NCI-H1092 treated with DMSO at 0.1 percent for 48 hours (cell line): Measurements from ENCODE around the gene AKAP5.

ENCODE experiments used
- DNase-seq: peaks from one replicate; lab custom pipeline; 2025; lab: John Stamatoyannopoulos, UW

AKAP5 gene

DNA sequence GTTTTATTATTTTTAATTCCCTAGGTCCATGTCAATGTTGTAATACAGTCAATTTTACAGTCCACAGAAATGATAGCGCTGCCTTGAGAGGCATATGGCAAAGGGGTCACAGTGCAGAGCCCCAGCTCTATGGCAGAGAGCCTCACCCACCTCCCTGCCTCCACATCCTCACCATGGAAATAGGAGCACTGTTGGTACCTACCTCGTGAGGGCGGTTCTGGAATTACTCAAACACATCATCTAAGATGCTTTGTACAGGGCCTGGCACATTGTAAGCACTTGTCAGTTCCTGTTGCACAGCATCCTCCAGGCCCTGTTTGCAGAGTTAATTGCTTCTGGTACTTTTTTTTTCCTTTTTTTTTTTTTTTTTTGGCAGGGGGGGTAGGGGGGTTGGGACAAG lies 4.1 kb upstream of the AKAP5 start:
- DNase-seq = no peak

DNA sequence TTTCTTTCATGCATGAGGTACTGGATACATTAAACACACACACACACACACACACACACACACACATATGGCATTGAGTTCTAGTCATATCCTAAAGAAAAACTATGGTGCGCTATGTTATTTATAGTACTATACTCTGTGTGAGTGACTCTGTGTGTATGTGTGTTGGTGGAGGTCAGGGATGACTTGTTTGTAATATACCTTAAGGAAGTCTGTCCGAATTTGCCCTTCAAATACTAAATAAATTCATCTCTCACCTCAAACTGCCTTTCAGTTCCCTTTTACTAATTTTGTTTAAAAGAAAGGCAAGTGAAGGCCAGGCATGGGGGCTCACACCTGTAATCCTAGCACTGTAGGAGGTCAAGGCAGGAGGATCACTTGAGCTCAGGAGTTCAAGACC lies 2.1 kb upstream of the AKAP5 start:
- DNase-seq = no peak

DNA sequence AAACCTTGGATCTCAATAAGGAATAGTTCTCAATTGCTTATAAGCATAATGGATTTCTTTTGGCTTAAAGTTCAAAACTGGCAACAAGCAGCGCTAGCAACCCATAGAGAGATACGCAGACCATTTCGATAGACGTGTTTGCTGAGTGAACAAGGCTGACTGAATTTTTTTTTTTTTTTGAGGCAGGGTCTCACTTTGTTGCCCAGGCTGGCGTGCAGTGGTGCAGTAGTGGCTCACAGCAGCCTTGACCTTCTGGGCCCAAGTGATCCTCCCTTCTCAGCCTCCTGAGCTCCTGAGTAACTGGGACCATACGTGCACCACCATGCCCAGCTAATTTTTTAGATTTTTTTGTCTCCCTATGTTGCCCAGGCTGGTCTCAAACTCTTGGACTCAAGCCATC lies 1.4 kb upstream of the AKAP5 start:
- no peak for DNase-seq

DNA sequence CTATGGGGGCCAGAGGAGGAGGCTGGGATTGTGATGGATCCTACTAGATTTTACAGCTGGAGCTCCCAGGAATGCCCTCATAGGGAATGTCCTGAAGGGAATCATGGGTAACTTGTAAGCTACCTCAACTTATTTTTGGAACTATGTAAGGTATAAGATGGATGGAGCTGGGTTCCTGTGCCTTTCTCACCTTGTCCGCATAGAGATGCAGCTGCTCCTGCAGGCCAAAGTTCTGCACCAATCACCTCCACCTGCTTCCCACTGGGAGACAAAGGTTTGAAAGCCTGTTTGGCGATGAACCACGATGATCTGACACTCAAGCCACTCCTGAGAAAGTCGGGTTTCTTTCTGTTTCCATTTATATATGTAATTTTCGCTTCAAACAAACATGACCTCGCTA lies 648 bp upstream of the AKAP5 start:
- DNase-seq = peak; percentile 49

DNA sequence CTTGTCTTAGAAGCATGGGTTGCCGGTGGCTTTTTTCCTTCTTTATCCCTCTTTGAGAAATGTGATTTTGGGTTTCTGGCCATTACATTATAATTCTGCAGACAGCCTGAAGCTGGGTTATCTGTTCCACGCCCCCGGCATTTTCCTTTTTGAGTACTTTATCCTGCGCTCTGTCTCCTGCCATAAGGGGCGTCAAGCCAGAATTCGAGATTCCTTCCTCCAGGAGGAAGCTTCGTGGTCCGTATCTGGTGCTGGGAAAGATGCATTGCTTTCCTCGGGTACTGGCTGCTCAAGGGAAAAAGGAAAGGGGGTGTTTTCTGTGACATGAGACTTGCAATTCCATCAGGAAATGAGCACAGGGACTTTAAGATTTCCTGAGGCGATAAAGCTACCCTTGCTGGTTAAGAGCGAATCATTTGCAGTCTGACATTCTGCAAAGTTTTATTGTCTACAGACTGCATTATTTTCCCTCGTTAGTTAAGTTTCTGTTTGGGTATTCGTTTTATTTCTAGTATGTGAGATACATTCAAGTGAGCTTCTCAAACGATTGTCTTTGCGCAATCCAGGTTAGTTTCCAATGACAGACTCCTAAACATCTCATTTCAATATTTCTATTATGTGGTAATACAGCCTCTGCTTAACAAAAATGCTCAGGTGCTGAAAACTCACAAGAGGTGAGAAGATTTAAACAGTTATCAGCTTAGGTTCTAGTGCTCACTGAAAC lies 694 bp downstream of the AKAP5 start:
- no peak for DNase-seq

DNA sequence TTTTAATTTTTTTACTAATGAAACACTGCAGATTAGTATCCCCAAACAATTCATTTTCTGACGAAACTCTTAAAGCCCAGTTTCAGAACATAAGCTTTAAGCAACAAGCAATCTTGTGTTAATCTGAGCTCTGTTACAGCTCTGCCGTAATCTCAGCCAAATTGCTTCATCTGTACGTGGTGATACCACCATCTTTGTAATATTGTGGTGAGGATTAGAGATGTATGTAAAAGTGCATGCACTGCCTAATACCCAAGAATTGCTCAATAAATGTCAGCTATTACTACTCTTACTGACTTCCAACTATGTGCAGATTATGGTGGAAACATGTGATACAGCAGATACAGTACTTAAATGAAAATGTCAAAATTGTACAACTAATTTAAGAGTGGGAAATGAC lies 1.8 kb downstream of the AKAP5 start:
- no peak for DNase-seq

DNA sequence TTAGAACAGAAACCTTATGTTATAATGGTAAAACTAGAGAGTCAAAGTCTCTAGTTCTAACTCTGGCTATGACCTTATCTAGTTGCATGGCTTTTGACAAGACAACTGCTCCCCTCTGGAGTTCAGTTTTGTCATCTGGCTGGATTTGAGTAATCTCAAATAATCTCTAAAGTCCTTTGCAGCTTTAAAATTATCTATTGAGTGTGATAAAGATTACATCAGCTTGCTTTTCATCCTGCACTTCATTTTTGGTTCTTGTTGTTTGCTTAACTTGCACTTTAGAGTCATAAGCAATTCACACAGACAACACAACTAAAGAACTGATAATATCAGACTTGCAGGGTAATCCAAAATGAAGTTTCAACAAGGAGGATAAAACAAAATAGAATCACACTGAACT lies 2.3 kb downstream of the AKAP5 start:
- DNase-seq = no peak

DNA sequence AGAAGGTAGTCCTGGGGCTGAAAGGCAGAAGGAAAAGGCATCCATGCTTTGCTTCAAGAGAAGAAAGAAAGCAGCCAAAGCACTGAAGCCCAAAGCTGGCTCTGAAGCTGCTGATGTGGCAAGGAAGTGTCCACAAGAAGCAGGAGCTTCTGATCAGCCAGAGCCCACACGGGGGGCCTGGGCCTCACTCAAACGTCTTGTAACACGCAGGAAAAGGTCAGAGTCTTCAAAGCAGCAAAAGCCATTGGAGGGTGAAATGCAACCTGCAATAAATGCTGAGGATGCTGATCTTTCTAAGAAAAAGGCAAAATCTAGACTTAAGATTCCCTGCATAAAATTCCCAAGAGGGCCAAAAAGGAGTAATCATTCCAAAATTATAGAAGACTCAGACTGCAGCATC lies 3.2 kb downstream of the AKAP5 start:
- DNase-seq = no peak

DNA sequence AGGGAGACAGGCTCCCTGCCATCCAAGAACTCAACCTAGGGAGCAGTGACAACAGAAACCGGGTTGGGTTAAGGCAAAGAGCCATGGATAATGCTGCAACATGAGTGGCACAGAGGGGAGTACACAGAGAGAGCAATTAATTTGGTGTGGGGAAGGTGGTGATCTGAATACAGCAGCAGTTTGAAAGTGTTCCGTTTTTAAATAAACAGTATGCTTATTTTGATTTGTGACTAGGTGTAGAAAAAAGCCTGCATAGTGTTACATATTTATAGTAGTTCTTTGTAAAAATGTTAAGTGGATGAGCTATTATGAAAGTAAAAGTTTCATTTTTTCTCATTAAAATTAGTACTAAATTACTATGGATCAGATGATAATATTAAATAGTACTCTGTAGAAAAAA lies 8.7 kb downstream of the AKAP5 start:
- no peak for DNase-seq

DNA sequence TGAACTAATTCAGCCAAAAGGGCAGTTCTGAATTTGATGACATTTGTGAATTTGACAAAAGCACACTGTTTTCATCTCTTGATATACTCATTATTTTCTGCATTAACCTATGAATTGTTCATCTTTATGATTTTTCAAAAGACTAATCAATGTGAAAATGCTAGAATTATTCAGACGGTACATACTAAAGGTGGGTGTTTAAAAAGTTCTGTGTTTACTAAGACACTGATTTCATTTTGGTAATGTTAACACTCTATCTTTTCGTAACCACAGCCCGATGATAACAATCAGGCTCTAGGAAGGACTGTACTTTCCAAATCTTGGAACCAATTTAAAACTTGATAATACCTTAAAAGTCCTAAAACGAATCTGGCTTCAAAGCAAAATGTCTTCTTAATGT lies 9.4 kb downstream of the AKAP5 start:
- no peak for DNase-seq

DNA sequence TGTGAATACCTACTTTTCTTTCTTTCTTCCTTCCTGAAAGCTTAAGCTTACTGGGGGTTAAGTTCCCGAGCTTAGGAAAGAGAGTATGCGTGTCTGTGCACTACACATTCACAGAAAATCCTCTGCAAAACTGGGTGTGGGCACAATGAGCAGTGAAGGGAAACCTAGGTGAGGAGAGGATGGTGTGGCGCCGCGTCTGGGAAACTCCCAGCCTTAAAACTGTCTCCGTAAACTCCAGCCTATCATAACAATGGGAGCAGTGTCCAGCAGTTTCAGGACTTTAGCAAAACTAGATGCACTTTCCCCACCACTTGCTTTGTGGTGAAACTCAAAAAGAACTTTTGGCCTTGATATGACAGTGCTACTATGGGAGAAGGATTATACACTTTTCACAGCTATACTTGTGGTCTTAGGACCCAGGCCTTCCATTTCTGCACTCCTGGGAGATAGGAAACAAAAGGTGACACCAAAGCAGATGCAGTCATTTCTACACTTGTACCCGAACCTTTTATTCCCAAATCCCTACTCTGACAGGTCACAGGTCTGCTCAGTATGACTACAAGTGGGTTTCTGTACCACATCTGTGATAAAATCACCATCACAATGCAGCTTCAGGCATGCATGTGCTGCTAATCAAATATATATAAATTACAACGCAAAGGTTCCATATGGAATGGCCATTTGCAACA lies 10.4 kb downstream of the AKAP5 start:
- DNase-seq = no peak

DNA sequence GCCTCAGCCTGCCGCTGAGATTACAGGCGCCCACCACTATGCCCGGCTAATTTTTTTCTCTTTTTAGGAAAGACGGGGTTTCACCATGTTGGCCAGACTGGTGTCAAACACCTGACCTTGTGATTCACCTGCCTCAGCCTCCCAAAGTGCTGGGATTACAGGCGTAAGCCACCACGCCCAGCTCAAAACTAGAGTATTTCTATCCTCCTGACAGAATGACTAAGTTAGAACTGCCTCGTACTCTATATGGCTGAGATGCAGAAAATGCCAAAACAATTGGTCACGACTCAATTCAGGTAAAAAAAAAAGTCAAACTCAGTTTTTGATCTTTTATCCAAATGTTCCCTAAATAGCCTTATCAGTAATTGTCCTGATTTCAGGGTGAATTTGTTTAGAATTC lies 11.1 kb downstream of the AKAP5 start:
- no peak for DNase-seq

DNA sequence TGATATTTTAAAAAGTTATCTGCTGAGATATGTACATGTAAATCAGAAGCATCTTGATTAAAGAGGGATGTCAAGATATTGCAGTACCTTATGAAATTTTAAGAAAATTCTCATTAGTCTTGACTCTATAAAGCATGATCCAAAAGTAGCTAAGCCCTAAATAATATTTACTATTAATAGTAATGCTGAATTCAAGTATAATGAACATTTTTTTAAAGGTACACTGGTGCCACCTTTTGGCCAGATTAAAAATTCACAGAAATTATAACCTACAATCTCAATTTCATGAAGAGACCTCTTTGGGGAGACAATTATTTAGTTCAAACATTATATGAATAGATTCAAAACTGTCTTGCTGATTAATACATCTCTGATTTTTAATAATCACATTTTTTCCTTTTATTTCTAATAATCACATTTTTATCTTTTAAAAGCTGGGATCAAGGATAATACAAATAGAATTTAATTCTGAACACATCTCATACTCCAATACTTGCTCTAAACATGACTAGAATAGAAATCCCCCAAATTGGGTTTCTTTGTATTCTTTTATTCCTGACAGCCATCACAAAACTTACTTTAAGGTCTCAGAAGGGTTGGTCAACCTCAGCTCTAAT lies 13.4 kb downstream of the AKAP5 start:
- peak; percentile 9 for DNase-seq

DNA sequence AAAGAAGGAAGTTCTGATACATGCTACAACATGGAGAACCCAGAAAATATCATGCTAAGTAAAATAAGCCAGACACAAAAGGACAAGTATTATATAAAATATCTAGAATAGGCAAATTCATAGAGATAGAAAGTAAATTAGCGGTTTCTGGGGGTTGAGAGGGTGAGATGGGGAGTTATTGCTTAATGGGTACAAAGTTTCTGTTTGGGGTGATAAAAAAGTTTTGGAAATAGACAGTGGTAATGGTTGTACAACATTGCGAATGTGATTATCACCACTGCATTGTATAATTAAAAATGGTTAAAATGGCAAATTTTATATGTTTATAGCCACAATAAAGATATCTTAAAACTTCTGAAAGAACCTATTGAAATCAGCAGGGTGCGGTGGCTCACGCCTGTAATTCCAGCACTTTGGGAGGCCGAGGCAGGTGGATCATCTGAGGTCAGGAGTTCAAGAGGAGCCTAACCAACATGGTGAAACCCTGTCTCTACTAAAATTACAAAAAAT lies 23.3 kb downstream of the AKAP5 start:
- no peak for DNase-seq

DNA sequence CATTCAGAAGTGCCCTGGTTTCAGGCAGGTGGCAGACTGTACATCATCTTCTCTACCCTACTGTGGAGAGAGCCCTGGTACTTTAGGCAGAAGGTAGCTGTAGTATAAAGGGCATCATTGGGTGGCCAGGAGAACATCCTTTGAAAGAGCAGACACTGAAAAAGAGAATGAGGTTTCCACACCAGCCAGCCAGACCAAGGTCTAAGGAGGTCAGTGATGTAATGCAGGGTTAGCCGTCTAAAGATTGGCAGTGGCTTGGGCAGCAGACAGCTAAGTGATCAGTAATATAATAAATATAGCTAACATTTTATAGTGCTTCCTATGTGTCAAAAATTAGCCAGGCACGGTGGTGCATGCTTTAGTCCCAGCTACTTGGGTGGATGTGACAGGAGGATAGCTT lies 26.3 kb downstream of the AKAP5 start:
- DNase-seq = no peak

DNA sequence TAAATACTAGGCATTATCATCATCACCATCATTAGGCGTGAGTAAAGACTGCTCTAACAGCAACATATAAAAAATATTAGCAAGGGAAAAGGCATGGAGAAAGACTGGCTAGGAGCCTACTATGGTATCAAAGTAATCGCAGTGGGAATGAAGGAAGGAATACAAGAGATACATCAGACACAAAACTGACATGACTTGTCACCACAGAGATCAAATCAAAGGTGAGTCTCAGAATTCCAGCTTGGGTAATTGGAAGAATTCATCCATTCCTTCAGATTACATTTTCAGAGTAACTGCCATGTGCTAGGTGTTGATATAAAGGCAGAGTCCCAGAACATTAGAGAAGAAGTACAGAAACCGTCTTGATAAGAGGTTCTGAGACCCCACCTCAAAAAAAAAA lies 28.2 kb downstream of the AKAP5 start:
- no peak for DNase-seq

DNA sequence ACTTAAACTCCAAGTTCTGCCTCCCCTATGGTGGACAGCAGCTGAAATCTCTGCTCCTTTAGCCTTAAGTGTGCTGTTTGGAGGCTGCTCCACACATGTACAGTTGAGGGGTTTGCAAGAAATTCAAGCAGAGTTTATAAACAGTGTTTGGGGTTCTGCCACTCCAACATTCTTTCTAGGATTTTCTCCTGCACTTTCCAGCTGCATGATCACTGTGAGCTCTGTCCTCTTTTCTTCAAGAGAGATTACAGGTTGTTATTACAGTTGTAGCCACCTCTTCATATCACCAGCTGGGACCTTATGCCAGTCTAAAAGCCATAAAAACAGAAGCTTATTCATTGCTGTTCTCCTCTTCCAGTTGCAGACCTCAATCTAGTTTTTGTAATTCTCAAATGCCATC lies 30.0 kb downstream of the AKAP5 start:
- no peak for DNase-seq

DNA sequence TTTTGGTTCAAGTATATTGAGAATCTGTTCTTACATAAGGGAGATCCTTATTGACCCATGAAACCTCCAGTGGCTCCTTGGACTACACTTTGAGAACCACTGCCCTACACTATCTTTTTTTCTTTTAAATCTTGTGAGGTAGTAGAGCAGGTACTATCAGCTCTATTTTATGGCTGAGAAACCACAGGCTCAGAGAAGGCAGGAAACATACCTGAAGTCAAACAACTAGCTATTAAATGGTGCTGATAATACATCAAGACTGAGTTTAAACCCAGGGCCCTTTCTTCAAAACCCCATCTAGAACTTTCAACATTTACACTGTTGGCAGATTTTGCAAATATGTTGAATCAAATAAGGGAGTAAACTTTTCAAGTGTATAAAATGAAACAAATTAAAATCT lies 31.5 kb downstream of the AKAP5 start:
- no peak for DNase-seq

DNA sequence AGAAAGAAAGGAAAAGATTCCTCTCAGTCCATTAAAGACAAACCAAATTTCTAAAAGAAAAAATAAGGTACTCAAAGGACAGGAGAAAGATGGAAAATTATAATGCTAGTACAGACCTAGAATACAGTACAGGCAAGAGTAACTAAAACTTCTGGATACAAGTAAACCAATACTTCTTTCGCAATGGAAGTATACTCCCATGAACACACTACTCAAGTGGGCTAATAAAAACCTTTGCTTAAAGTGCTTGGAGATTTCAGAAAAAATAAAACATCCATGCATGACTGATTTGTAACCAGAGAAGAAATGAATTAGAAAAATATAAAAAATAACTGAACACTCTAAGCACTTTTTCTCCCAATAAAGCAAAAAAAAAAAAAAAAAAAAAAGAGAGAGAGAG lies 34.8 kb downstream of the AKAP5 start:
- no peak for DNase-seq

DNA sequence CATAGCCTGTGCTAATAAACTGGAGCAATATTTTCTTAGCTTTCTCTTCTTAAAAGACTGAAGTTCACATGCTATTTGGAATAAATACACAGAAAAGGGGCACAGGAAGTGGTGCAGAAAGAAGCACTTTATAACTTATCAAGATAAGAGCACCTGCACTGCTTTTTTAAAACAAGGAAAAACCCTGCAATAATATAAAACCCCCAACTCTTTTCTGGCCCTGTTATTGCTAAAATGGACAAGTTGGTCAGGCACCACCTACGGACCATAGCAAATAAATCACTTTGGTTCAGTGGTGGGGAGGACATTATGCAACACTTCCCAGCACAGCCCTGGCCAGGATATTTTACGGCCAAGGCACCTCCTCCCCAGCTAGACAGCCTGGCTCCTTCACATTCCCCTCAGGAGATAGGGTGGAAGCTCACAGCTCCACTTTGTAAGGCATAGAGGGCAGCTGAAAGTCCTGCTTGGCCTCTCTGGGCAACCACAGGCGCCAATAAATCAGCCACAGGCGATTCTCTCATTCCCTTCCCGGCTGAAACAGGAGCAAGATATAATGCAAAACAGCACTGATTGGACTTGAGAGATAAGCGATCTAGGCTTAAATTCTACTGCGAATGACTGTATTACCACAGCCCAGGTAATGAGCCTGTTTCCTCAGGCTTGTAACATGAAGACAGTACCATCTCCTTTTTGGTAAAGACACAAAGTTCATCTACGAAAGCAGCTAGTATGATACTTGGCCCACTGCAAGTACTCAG lies 36.3 kb downstream of the AKAP5 start:
- DNase-seq = no peak

DNA sequence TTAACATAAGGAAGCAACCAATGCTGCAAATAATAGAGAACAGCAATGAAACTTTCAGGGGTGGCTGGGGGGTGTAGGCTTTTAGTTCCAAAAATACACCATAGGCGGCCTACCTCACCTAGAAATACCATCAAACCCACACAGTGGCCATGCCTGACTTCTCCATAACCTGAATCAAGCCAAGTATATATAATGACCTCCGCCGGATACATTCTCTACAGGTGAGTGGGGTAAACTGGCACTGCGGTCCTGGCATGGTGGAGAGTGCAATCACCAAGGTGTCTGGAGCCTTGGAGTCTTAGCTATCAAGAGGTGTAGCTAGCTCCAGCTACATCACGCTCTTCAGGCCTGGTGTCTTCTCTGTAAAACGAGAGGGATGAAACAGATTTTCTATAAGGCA lies 37.2 kb downstream of the AKAP5 start:
- no peak for DNase-seq

DNA sequence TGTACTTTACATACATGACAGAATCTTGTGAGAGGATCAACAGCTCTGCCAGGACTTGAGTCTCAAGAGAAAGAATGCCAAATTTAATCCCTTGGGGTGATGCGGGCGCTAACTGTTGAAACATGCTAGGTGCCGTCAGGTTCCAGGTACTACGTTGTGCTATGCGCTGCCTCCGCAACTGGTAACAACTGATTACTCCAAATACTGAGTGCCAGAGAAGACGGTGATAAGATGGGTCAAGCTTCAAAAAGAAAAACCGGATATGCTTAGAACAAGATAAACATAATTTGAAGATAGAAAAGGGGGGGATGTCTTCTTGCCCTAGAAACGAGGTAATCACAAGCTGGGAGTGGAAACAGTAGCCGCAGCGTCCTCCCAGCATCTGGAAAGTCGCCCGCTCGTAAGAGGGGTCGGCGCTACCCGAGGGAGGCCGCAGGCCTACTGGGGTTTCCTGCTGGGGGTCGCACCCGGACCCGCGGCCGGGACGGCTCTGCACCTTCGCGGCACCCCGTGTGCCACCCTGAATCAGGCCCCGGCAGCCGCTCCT lies 37.7 kb downstream of the AKAP5 start:
- DNase-seq = peak; percentile 63
